Measurements from ENCODE around the gene COL24A1. TPM values are rescaled to one million over a fixed set of nuclear protein-coding genes. Genes with fewer than 3 reads are reported as not detected.
A peak's percentile ranks its signal among the peaks of the same experiment; 100 is the strongest.

Gene COL24A1
- total and polyA plus RNA-seq, 2 experiments from 2014 or later, result 0.32 to 0.54 TPM

- H3K9me3 ChIP-seq (ENCODE audit: low read depth), result no peaks in the 10 kb centered on the region
- H3K27me3 ChIP-seq, result no peaks in the 10 kb centered on the region
- no peak overlapping the region for H3K27ac ChIP-seq
- peak in 1 of 2 donors; percentile 84 for DNase-seq (ENCODE audit: low read depth in 1 of 2, low spot score in 1 of 2)
- H3K4me1 ChIP-seq (ENCODE audit: low read depth), result peaks cover 11% of the 10 kb centered on the region
- no peaks in the 10 kb centered on the region for H3K36me3 ChIP-seq
- no peak for TF ChIP-seq CTCF (IDR thresholded peaks at IDR 0.05; ENCODE audit: low read depth, low read length)
- no peak overlapping the region for H3K4me3 ChIP-seq
Measured at GRCh38 chr1:86197206-86197855, 40.8 kb upstream of the COL24A1 start.

- H3K4me3 ChIP-seq, result no peak overlapping the region
- no peak for TF ChIP-seq CTCF (IDR thresholded peaks at IDR 0.05; ENCODE audit: low read depth, low read length)
- H3K27ac ChIP-seq, result no peak overlapping the region
- no peaks in the 10 kb centered on the region for H3K9me3 ChIP-seq (ENCODE audit: low read depth)
- DNase-seq (ENCODE audit: low read depth in 1 of 2, low spot score in 1 of 2), result no peak
- H3K27me3 ChIP-seq, result no peaks in the 10 kb centered on the region
- peaks cover 11% of the 10 kb centered on the region for H3K4me1 ChIP-seq (ENCODE audit: low read depth)
- no peaks in the 10 kb centered on the region for H3K36me3 ChIP-seq
Measured at GRCh38 chr1:86195281-86195680, 38.7 kb upstream of the COL24A1 start.

GRCh38 chr1:86194491-86195034 lies 38.0 kb upstream of the COL24A1 start:
- H3K4me3 ChIP-seq, result no peak overlapping the region
- TF ChIP-seq CTCF (IDR thresholded peaks at IDR 0.05; ENCODE audit: low read depth, low read length), result no peak
- H3K4me1 ChIP-seq (ENCODE audit: low read depth), result peaks cover 11% of the 10 kb centered on the region
- no peak overlapping the region for H3K27ac ChIP-seq
- no peaks in the 10 kb centered on the region for H3K27me3 ChIP-seq
- peak in 1 of 2 donors; percentile 36 for DNase-seq (ENCODE audit: low read depth in 1 of 2, low spot score in 1 of 2)
- H3K9me3 ChIP-seq (ENCODE audit: low read depth), result no peaks in the 10 kb centered on the region
- H3K36me3 ChIP-seq, result no peaks in the 10 kb centered on the region

- no peak for DNase-seq (ENCODE audit: low read depth in 1 of 2, low spot score in 1 of 2)
- Histone ChIP-seq H3K4me1 (ENCODE audit: low read depth) (peaks cover 7% of the 10 kb centered on the region), H3K36me3 (no peaks in the 10 kb centered on the region), H3K27ac (no peak overlapping the region), H3K27me3 (no peaks in the 10 kb centered on the region), H3K9me3 (ENCODE audit: low read depth) (no peaks in the 10 kb centered on the region), H3K4me3 (no peak overlapping the region)
- TF ChIP-seq CTCF (IDR thresholded peaks at IDR 0.05; ENCODE audit: low read depth, low read length), result no peak
Measured at GRCh38 chr1:86192417-86192816, 35.8 kb upstream of the COL24A1 start.

- TF ChIP-seq CTCF (IDR thresholded peaks at IDR 0.05; ENCODE audit: low read depth, low read length), result no peak
- H3K36me3 ChIP-seq, result no peaks in the 10 kb centered on the region
- no peak for DNase-seq (ENCODE audit: low read depth in 1 of 2, low spot score in 1 of 2)
- no peak overlapping the region for H3K4me3 ChIP-seq
- H3K4me1 ChIP-seq (ENCODE audit: low read depth), result peaks cover 3% of the 10 kb centered on the region
- no peaks in the 10 kb centered on the region for H3K9me3 ChIP-seq (ENCODE audit: low read depth)
- no peaks in the 10 kb centered on the region for H3K27me3 ChIP-seq
- no peak overlapping the region for H3K27ac ChIP-seq
Measured at GRCh38 chr1:86191958-86192357, 35.4 kb upstream of the COL24A1 start.
